ENCODE data around the gene RALGPS2.

DNA sequence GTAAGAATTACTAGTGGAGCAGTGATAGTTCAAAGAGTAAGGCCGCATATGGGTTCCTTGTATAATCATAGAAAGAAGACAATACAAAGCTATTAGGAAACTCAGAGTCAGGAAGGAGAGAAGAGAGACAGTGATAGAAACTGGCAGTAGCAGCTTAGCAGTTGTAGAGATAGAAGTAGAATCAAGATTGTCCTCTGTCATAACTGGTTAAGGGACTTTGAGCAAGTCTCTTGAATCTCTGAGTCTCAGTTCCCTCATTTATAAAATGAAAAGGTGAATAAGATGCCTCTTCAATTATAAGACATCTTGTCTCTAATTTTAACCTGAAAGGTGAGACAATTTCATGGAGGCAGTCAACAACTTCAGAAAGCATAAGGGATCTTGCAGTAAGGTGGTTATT, 6.5 kb upstream of the RALGPS2 start:
- TF ChIP-seq CTCF (IDR thresholded peaks at IDR 0.05; ENCODE audit: low read depth, low read length) (no peak), POLR2A (IDR thresholded peaks at IDR 0.05; ENCODE audit: extremely low read depth, insufficient read length) (no peak), MYC (IDR thresholded peaks at IDR 0.05; ENCODE audit: low read depth, low read length) (no peak)

Measured in NB4 (cell line).